Cardiac fibroblast (primary cell): ENCODE results near the gene DCLK2.

Experiments used
- DNase-seq, 2 donors: peaks; one replicate each; pipeline versions ENCODE4 v3.0.0 to v3.0.0-alpha.2; 2010; ENCODE audit warnings: low read depth in 2 of 2
- H3K4me3 ChIP-seq, 2 donors: replicated peaks in 1 of 2; 1 replicate in 1 of 2; 2 replicates in 1 of 2; pipeline ENCODE4 v1.5.1; 2011; ENCODE audit warnings: low read depth in 2 of 2, low read length in 2 of 2, mild to moderate bottlenecking in 2 of 2, moderate library complexity in 1 of 2
- TF ChIP-seq, protein P1 (sequence below): IDR thresholded peaks from one replicate; pipeline ENCODE4 v1.5.1; 2011; ENCODE audit warnings: low read depth, mild to moderate bottlenecking, low read length, inconsistent platforms

The DCLK2 gene

DNA sequence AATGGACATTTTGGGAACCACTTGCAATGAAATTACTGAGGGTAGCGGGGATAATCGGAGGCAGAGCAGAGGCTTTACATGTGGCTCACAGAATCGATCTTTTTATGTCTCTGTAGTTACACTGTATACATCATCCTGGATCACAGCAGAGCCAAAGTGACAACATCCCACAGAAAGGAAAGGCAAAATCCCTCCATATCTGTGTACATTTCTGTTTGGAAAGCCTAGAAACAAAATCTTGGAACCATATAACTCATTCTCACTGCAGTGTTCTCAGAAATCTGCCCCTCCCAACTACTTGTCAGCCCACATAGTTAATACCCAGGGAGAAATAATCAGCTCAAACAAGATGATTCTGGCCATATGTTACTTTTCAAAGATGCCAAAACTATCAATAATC is 211.6 kb downstream of the DCLK2 start:
- TF ChIP-seq, protein P1, sequence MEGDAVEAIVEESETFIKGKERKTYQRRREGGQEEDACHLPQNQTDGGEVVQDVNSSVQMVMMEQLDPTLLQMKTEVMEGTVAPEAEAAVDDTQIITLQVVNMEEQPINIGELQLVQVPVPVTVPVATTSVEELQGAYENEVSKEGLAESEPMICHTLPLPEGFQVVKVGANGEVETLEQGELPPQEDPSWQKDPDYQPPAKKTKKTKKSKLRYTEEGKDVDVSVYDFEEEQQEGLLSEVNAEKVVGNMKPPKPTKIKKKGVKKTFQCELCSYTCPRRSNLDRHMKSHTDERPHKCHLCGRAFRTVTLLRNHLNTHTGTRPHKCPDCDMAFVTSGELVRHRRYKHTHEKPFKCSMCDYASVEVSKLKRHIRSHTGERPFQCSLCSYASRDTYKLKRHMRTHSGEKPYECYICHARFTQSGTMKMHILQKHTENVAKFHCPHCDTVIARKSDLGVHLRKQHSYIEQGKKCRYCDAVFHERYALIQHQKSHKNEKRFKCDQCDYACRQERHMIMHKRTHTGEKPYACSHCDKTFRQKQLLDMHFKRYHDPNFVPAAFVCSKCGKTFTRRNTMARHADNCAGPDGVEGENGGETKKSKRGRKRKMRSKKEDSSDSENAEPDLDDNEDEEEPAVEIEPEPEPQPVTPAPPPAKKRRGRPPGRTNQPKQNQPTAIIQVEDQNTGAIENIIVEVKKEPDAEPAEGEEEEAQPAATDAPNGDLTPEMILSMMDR = no peak
- peak in 1 of 2 donors; percentile 6 for DNase-seq
- no peak overlapping the region for H3K4me3 ChIP-seq

DNA sequence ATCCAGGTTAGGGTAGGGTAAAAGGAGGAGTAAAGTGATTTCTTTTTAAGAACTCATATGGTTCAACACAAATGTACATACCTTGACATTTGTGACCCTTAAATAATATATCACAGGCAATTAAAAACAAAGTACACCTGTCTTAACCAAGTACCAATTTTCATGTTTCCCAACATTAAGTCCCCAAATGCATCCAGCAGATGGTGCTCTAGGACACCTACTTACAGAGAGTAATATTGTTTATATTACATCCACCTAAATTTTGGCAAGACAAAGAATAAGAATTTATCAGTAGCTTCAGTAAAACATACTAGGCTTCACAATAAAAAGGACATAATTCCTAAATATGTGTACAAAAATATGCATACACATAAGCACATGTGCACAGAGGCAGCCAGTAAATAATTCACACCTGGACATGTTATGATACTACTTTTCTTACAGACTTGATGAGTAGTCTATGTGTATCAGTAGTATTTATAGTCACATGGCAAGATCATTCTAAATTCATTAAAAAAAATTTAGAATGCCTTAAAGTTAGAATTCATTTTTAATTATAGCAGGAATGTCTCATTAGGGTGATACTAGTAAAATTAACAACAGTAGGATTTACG is 219.7 kb downstream of the DCLK2 start:
- H3K4me3 ChIP-seq = no peak overlapping the region
- DNase-seq = peak; percentile 82 to 88
- TF ChIP-seq, protein P1 = peak; percentile 73

DNA sequence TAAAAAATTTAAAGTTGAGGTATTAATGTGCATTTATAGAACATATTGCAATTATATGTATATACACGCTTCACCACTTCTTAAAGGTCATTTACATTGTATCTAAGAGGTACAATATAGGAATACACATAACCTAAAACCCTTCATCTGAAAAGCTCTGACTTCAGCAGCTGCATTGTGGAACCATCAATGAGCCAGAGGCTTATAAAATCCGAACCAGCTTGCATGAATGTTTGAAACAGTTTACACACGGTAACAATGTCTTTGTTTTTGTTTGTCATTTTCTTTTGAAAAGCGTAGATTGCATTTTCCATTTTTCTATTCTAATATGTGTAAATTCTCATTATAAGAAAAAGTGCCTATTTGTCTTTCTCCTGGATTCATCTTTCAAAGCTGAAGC is 221.6 kb downstream of the DCLK2 start:
- DNase-seq = no peak
- TF ChIP-seq, protein P1 = no peak
- no peak overlapping the region for H3K4me3 ChIP-seq

DNA sequence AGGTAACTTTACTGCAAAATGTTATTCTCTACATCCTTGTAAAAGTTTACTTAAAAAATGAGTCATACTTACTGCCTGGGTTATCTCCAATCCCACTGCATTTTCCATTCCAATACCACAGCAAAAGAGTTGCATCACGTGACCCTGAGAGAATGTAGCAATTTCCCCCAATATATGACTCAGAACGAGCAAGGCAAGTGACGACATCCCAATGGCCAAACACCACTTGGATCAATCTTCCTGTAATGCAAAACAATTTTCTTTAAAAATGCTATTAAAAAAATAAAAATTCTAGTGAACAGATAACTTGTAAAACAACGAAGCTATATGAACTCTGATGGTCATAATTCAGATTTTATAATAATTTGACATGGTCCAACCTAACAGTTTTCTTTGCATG is 224.3 kb downstream of the DCLK2 start:
- H3K4me3 ChIP-seq = no peak overlapping the region
- peak; percentile 94 to 97 for DNase-seq
- TF ChIP-seq, protein P1 = no peak

DNA sequence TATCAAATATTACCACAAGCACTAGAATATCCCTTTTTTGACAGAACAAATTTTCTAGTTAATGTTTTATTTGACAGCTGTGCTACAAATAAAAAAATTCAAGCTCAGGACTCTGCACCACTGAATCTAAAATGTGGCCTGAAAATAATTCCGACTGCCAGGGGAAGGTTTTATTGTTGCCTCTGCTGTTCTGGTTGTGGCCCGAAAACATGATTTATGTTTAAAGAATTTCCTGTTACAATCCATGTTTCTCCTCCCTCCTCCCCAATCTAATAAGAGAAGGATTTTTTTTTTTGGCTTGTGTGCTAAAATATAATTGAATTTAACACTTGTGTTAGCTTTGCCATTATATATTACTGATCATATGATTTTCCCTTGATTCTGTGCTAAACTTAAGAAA is 227.8 kb downstream of the DCLK2 start:
- peak; percentile 77 to 81 for DNase-seq
- H3K4me3 ChIP-seq = no peak overlapping the region
- TF ChIP-seq, protein P1 = no peak

DNA sequence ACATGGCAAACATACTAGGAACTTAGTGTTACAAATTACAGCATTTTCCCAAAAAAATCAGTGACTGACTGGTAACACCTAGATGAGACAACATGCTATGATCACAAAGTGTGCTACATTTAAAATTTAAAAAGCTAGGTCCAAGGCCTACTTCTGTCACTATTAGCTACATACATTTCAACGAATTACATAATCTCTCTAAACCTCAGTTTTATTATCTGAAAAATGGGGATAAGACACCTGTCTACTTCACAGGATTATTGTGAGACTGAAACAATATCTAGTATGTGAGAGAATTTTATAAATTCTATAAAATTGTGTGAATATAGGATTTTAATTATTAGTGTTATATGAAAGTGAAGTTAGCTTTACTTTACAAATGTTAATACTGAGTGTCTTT is 228.5 kb downstream of the DCLK2 start:
- TF ChIP-seq, protein P1 = no peak
- no peak overlapping the region for H3K4me3 ChIP-seq
- DNase-seq = no peak
